Stomach (tissue), 4 donors: ENCODE measurements around the gene ZNF518B.

ENCODE experiments used
- POLR2A ChIP-seq, 4 donors: fragments of 450-650 bp; IDR thresholded peaks; one replicate each; pipeline ENCODE4 v1.6.1; 2016; ENCODE audit warnings: antibody characterized with exemption in 4 of 4, control low read depth in 2 of 4, mild to moderate bottlenecking in 1 of 4, moderate library complexity in 1 of 4
- POLR2AphosphoS5 ChIP-seq, 3 donors: sonication (generic); formaldehyde crosslinking; IDR thresholded peaks; one replicate each; pipeline ENCODE4 v1.6.1; 2016; ENCODE audit warnings: antibody characterized with exemption in 3 of 3
- TF ChIP-seq, protein P1 (sequence below), 7 experiments: fragments of 450-650 bp in 4 of 7; fragments of 200-600 bp in 3 of 7; sonication (generic) in 3 of 7; IDR thresholded peaks; one replicate each; pipeline ENCODE4 v1.5.1; 2016 to 2019; ENCODE audit warnings: antibody characterized with exemption in 7 of 7, control low read depth in 2 of 7, mild to moderate bottlenecking in 1 of 7

DNA sequence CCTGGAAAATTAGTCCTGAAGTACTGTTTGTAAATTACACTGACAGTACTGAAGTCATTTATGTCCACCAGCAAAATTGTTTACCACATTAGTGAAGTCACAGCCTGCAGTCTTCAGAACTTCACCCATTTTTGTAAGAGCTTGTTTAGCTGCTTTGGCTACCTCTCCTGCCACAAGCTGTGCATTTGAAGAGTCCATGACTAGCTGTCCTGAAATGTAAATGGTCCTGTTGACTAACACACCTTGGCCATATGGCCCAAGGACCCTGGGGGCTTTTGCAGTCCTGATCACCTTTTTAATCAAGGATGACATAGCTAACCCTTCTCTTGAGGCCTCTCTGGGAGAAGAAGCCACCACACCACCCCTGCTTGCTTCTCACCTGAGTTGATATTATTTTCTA is 21.4 kb upstream of the ZNF518B start:
- no peak for TF ChIP-seq POLR2A (IDR thresholded peaks at IDR 0.05)
- no peak for TF ChIP-seq POLR2AphosphoS5 (IDR thresholded peaks at IDR 0.05)
- TF ChIP-seq, protein P1, sequence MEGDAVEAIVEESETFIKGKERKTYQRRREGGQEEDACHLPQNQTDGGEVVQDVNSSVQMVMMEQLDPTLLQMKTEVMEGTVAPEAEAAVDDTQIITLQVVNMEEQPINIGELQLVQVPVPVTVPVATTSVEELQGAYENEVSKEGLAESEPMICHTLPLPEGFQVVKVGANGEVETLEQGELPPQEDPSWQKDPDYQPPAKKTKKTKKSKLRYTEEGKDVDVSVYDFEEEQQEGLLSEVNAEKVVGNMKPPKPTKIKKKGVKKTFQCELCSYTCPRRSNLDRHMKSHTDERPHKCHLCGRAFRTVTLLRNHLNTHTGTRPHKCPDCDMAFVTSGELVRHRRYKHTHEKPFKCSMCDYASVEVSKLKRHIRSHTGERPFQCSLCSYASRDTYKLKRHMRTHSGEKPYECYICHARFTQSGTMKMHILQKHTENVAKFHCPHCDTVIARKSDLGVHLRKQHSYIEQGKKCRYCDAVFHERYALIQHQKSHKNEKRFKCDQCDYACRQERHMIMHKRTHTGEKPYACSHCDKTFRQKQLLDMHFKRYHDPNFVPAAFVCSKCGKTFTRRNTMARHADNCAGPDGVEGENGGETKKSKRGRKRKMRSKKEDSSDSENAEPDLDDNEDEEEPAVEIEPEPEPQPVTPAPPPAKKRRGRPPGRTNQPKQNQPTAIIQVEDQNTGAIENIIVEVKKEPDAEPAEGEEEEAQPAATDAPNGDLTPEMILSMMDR (IDR thresholded peaks at IDR 0.05): no peak
